Tibial nerve (tissue), 4 donors: ENCODE results near the gene HGF. TPM values are rescaled to one million over a fixed set of nuclear protein-coding genes. Genes with fewer than 3 reads are reported as not detected.

Experiments
- DNase-seq, 2 donors: peaks; one replicate each; pipeline ENCODE4 v3.0.0-alpha.2; 2019; ENCODE audit warnings: low spot score in 2 of 2
- H3K27ac ChIP-seq, 4 donors: fragments of 200-600 bp; sonication (generic) in 3 of 4; one replicate each; pipeline ENCODE4 v1.5.1; 2017 to 2019; ENCODE audit warnings: mild to moderate bottlenecking in 1 of 4
- H3K27me3 ChIP-seq, 2 donors: fragments of 200-600 bp; sonication (generic) in 1 of 2; one replicate each; pipeline versions ENCODE4 v1.5.1 to v1.6.0; 2017 to 2019
- H3K36me3 ChIP-seq, 3 donors: fragments of 200-600 bp; sonication (generic); one replicate each; pipeline ENCODE4 v1.5.1; 2018 to 2019
- H3K4me1 ChIP-seq, 4 donors: fragments of 200-600 bp; sonication (generic) in 3 of 4; one replicate each; pipeline ENCODE4 v1.5.1; 2017 to 2019
- H3K4me3 ChIP-seq, 4 donors: fragments of 200-600 bp; sonication (generic) in 3 of 4; one replicate each; pipeline ENCODE4 v1.5.1; 2017 to 2019; ENCODE audit warnings: mild to moderate bottlenecking in 1 of 4, moderate library complexity in 1 of 4
- H3K9me3 ChIP-seq, 4 donors: fragments of 200-600 bp; sonication (generic) in 3 of 4; one replicate each; pipeline ENCODE4 v1.5.1; 2017 to 2019
- CTCF ChIP-seq, 5 experiments: fragments of 200-600 bp in 3 of 5; fragments of 450-650 bp in 2 of 5; sonication (generic) in 3 of 5; IDR thresholded peaks; one replicate each; pipeline ENCODE4 v1.5.1; 2016 to 2019; ENCODE audit warnings: antibody characterized with exemption in 5 of 5, mild to moderate bottlenecking in 3 of 5, moderate library complexity in 2 of 5
- EP300 ChIP-seq, 2 donors: sonication (generic); formaldehyde crosslinking; IDR thresholded peaks; one replicate each; pipeline ENCODE4 v1.6.1; 2017; ENCODE audit warnings: antibody characterized with exemption in 2 of 2, mild to moderate bottlenecking in 1 of 2
- POLR2A ChIP-seq, 2 donors: fragments of 450-650 bp; IDR thresholded peaks; one replicate each; pipeline ENCODE4 v1.6.1; 2017; ENCODE audit warnings: antibody characterized with exemption in 2 of 2, mild to moderate bottlenecking in 2 of 2, moderate library complexity in 2 of 2
- WGBS, 2 donors: methylation state at CpG; one replicate each; pipeline ENCODE4 v1.1.5; 2018; 5-methylcytosine and 5-hydroxymethylcytosine counted together
- total RNA-seq, 4 donors: library from RNA; depleted of rRNA; stranded (reverse); fragments of >200 nt; gene quantifications; one replicate each; pipeline ENCODE4 v1.1.0, GENCODE V29; 2016

The HGF gene
- total RNA-seq, 4 donors from 2014 or later: 3.3 to 14.9 (median 5.7) TPM

DNA sequence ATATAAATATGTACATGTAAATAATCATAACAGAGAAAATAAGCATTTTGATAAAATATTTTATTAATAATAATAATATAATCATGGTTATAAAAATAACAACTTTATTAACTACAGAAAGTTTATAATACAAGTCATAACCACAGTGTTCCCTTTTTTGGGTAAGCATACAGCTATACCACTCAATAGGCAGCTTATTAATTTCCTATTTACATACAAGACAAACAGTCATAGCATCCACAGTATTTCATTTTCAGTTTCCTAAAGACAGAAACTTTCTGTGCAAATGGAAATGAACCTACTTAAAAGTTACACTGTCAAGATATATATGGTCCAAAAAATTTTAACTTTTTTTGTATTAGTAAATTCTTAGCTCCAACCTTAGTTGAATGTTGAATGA, 70.9 kb downstream of the HGF start:
- Histone ChIP-seq H3K27me3 (no peaks in the 10 kb centered on the region), H3K4me3 (no peak overlapping the region), H3K27ac (no peak overlapping the region), H3K9me3 (no peaks in the 10 kb centered on the region), H3K4me1 (no peaks in the 10 kb centered on the region), H3K36me3 (no peaks in the 10 kb centered on the region)
- no peak for TF ChIP-seq CTCF (IDR thresholded peaks at IDR 0.05)
- TF ChIP-seq POLR2A (IDR thresholded peaks at IDR 0.05): no peak
- no peak for TF ChIP-seq EP300 (IDR thresholded peaks at IDR 0.05)
- no peak for DNase-seq

DNA sequence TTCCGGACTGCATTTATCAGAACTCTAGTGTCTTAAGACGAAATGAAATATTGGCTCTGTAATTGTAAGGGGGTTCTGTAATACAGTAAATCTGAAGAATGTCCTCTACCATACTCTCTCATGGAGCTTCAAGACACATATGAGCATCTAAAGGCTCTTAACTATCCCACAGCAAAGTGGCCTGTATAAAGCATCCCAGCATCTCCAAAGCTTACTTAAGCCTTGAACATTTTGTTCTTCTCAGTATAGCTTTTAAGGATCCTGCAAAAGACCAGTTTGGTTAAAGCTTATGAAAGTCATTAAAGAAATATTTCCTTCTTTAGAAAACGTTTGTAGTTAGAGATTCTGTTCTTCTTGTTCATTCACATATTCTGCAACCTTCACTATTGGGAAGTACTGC, 75.1 kb downstream of the HGF start:
- no peak for DNase-seq
- WGBS, 2 donors: 56 to 70% methylated on average over 3 of the region's 3 CpGs
- Histone ChIP-seq H3K36me3 (no peaks in the 10 kb centered on the region), H3K27ac (no peak overlapping the region), H3K4me1 (no peaks in the 10 kb centered on the region), H3K4me3 (no peak overlapping the region), H3K27me3 (no peaks in the 10 kb centered on the region), H3K9me3 (no peaks in the 10 kb centered on the region)
- no peak for TF ChIP-seq POLR2A (IDR thresholded peaks at IDR 0.05)

GRCh38 chr7:81693894-81694293, 76.0 kb downstream of the HGF start:
- Histone ChIP-seq H3K27ac (no peak overlapping the region), H3K4me3 (no peak overlapping the region), H3K9me3 (no peaks in the 10 kb centered on the region), H3K27me3 (no peaks in the 10 kb centered on the region), H3K36me3 (no peaks in the 10 kb centered on the region), H3K4me1 (no peaks in the 10 kb centered on the region)
- no peak for DNase-seq
- 65 to 70% methylated on average over 1 of the region's 1 CpG for WGBS, 2 donors
- TF ChIP-seq POLR2A (IDR thresholded peaks at IDR 0.05) (no peak), CTCF (IDR thresholded peaks at IDR 0.05) (no peak), EP300 (IDR thresholded peaks at IDR 0.05) (no peak)

DNA sequence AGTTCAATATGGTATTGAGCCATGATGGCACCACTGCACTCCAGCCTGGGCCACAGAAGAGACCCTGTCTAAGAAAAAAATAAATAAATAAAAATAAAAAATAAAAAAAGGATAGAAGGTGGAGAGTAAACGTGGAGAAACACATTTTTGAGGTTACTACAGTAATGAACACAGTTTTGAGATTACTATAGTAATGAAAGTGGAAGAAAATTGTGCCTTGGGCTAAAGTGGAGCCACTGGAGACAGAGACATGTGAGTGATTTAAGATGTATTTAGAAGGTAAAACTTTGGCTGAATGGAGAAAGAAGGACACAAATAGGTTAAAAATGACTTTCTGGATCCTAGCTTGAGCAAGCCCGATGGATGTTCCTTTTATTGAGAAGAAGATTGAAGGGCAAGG, 76.8 kb downstream of the HGF start:
- Histone ChIP-seq H3K27ac (no peak overlapping the region), H3K4me3 (no peak overlapping the region), H3K36me3 (no peaks in the 10 kb centered on the region), H3K4me1 (no peaks in the 10 kb centered on the region), H3K9me3 (no peaks in the 10 kb centered on the region), H3K27me3 (no peaks in the 10 kb centered on the region)
- 88 to 92% methylated on average over 2 of the region's 2 CpGs for WGBS, 2 donors
- TF ChIP-seq POLR2A (IDR thresholded peaks at IDR 0.05): no peak
- TF ChIP-seq CTCF (IDR thresholded peaks at IDR 0.05): no peak
- TF ChIP-seq EP300 (IDR thresholded peaks at IDR 0.05): no peak
- no peak for DNase-seq

- TF ChIP-seq EP300 (IDR thresholded peaks at IDR 0.05) (no peak), POLR2A (IDR thresholded peaks at IDR 0.05) (no peak), CTCF (IDR thresholded peaks at IDR 0.05) (no peak)
- no peaks in the 10 kb centered on the region for H3K36me3 ChIP-seq
- H3K4me1 ChIP-seq: no peaks in the 10 kb centered on the region
- H3K4me3 ChIP-seq: no peak overlapping the region
- no peak for DNase-seq
- no peaks in the 10 kb centered on the region for H3K27me3 ChIP-seq
- no peak overlapping the region for H3K27ac ChIP-seq
- no peaks in the 10 kb centered on the region for H3K9me3 ChIP-seq
- WGBS, 2 donors: 85 to 93% methylated on average over 3 of the region's 3 CpGs
Observed at GRCh38 chr7:81692146-81692905, 77.5 kb downstream of the HGF start.
